Limb (tissue), 2 donors: Measurements from ENCODE around the gene ESCO1.

Experiments
- DNase-seq, 2 donors: peaks; one replicate each; pipeline ENCODE4 v3.0.0-alpha.2; 2016; ENCODE audit errors: extremely low spot score in 2 of 2

ESCO1 gene

GRCh38 chr18:21490748-21491147 is 109.8 kb downstream of the ESCO1 start:
- no peak for DNase-seq

GRCh38 chr18:21489919-21490495 is 110.5 kb downstream of the ESCO1 start:
- no peak for DNase-seq

- DNase-seq: peak in 1 of 2 donors; percentile 27
Measured at GRCh38 chr18:21489119-21489750, 111.3 kb downstream of the ESCO1 start.

GRCh38 chr18:21486905-21487437 is 113.5 kb downstream of the ESCO1 start:
- peak in 1 of 2 donors; percentile 30 for DNase-seq

- DNase-seq: no peak
Measured at GRCh38 chr18:21484851-21485636, 115.5 kb downstream of the ESCO1 start.

GRCh38 chr18:21483051-21483450 is 117.5 kb downstream of the ESCO1 start:
- no peak for DNase-seq

GRCh38 chr18:21481739-21482138 is 118.8 kb downstream of the ESCO1 start:
- DNase-seq: no peak

- no peak for DNase-seq
Measured at GRCh38 chr18:21479721-21480120, 120.8 kb downstream of the ESCO1 start.
